ENCODE data around the gene CCZ1.
"Not testable (repeated sequence)": the region's sequence is repeated elsewhere in the genome, so short reads cannot be mapped to it uniquely, and the experiment has no call there.

GRCh38 chr7:5884431-5884830 is 14.1 kb upstream of the CCZ1 start:
- not testable (repeated sequence) for TF ChIP-seq ZC3H10 (CRISPR knock-in tag; IDR thresholded peaks at IDR 0.05); ZFP30 (CRISPR knock-in tag; IDR thresholded peaks at IDR 0.05); CREB5 (CRISPR knock-in tag; IDR thresholded peaks at IDR 0.05; ENCODE audit: low read depth); RARB (CRISPR knock-in tag; IDR thresholded peaks at IDR 0.05); CSRNP3 (CRISPR knock-in tag; IDR thresholded peaks at IDR 0.05)
